Heart right ventricle (tissue), 16 donors: ENCODE data around the gene FRAS1. TPM values are rescaled to one million over a fixed set of nuclear protein-coding genes. Genes with fewer than 3 reads are reported as not detected.

Source experiments
- ATAC-seq, 8 donors: fragments of 200-7000 bp; cut with Tn5 transposase; one replicate each; pipeline ENCODE4 v1.9.1; 2020; ENCODE audit warnings: mild to moderate bottlenecking in 8 of 8, moderate library complexity in 8 of 8, moderate number of reproducible peaks in 1 of 8
- DNase-seq, 2 donors: peaks; one replicate each; pipeline ENCODE4 v3.0.0-alpha.2; 2020
- H3K27ac ChIP-seq, 10 donors: fragments of 200-600 bp; sonication (generic) in 2 of 10; one replicate each; pipeline versions ENCODE4 v1.5.0 to v1.8.0; 2020 to 2022; ENCODE audit warnings: mild to moderate bottlenecking in 3 of 10
- H3K27me3 ChIP-seq, 7 donors: fragments of 200-600 bp; one replicate each; pipeline ENCODE4 v1.8.0; 2021 to 2022; ENCODE audit warnings: mild to moderate bottlenecking in 2 of 7
- H3K36me3 ChIP-seq, 9 donors: fragments of 200-600 bp; sonication (generic) in 1 of 9; one replicate each; pipeline versions ENCODE4 v1.5.0 to v1.8.0; 2020 to 2022; ENCODE audit warnings: mild to moderate bottlenecking in 2 of 9
- H3K4me1 ChIP-seq, 9 donors: fragments of 200-600 bp; sonication (generic) in 1 of 9; one replicate each; pipeline versions ENCODE4 v1.5.0 to v1.8.0; 2020 to 2022; ENCODE audit warnings: mild to moderate bottlenecking in 4 of 9
- H3K4me3 ChIP-seq, 10 donors: fragments of 200-600 bp; sonication (generic) in 2 of 10; one replicate each; pipeline versions ENCODE4 v1.5.0 to v1.8.0; 2020 to 2022; ENCODE audit warnings: mild to moderate bottlenecking in 7 of 10, moderate library complexity in 2 of 10
- H3K9me3 ChIP-seq, 11 donors: fragments of 200-600 bp in 10 of 11; sonication (generic) in 2 of 11; one replicate each; pipeline versions ENCODE4 v1.5.0 to v1.8.0; 2013 to 2022; ENCODE audit warnings: mild to moderate bottlenecking in 2 of 11, control low read depth in 1 of 11, moderate library complexity in 1 of 11
- WGBS, 2 donors: extraction: QIAGEN DNeasy Blood & Tissue Kit; methylation state at CpG; one replicate each; pipeline ENCODE4 v1.1.7; 2013; ENCODE audit warnings: inconsistent platforms in 1 of 2; 5-methylcytosine and 5-hydroxymethylcytosine counted together
- intact Hi-C, 10 donors: fragments of 100-400 bp; cut with DNase I; formaldehyde crosslinking; loops; one replicate each; pipeline versions ENCODE4 v1.11.1 to v1.14.2; 2022
- polyA plus RNA-seq, 2 donors: library from polyadenylated mRNA; stranded (reverse); fragments of 200-250 nt; gene quantifications; one replicate each; pipeline ENCODE4 v1.2.3, GENCODE V29; 2013
- total RNA-seq, 10 donors: library from RNA; stranded (reverse); fragmentation: NEBNext Ultra II Directional in 3 of 10; extraction: Animal tissue kit (Norgen Biotek cat#: 25700) in 3 of 10; gene quantifications; one replicate each; pipeline versions ENCODE4 v1.2.1 to v1.2.4, GENCODE V29; 2021 to 2023
- TF ChIP-seq, protein P1 (sequence below), 9 donors: fragments of 200-600 bp; sonication (generic) in 2 of 9; IDR thresholded peaks; one replicate each; pipeline versions ENCODE4 v1.5.0 to v1.8.0; 2021 to 2022; ENCODE audit warnings: antibody characterized with exemption in 9 of 9, mild to moderate bottlenecking in 5 of 9, moderate library complexity in 1 of 9
- donor health status: Arrhythmogenic right ventricular cardiomyopathy.
- donor health status: ischemic (EF 13 %, LVEDD 7.1; RV severe dilation, severe dysfunction).
- donor health status: healthy with polysubstance abuse.
- donor health status: DM: no; HTN: yes; CAD: no.
- donor health status: DM: no; HTN: no; CAD: no.
- donor health status: ischemic (EF 25% LVEDD 6.9; RV normal size, moderate dysfunction).
- donor health status: ischemic (EF 25% LVEDD 5.7; RV mildly dilated, moderate dysfunction).
- donor health status: healthy.
- donor health status: DM: yes; HTN: yes; CAD: no.
- donor health status: Ischemic cardiomyopathy.
- donor health status: ischemic (EF 35%, LVEDD 5.7; RV mildly dilated, moderate dysfunction).
- donor health status: nonischemic (EF 11% LVEDD 7.7; RV severe dilation, severe dysfunction).
- donor health status: DM: yes; HTN: yes; CAD: no.
- donor health status: PGD.
- donor health status: ischemic (EF 29% LVEDD 5.4; RV normal size, mild dysfunction).
- donor health status: nonischemic (EF 23%, LVEDD 6.1; RV moderate dilation, normal function).

The FRAS1 gene
- total and polyA plus RNA-seq, 12 donors, result 0.93 to 6.2 (median 3.1) TPM

DNA sequence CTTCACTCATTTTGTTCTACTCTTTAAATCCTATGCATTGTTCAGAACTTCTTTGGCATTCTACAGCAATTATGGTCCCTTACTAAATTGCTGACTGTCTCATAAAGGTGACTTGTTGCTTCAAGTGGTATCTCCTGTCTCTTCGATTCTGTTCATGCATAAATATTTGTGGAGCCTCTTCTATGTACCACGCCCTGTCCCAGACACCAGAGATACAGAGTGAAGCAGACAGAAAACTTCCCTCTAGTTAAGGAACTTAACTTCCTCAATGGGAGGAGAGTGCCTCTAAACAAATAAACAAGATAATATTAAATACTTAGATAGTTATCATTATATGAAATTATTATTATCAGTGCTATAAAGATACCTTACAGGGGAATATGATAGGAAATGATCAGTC lies 235.7 kb downstream of the FRAS1 start:
- DNase-seq (no peak), ATAC-seq (no peak)
- 86 to 90% methylated on average over 2 of the region's 2 CpGs for WGBS, 2 donors
- TF ChIP-seq, protein P1, sequence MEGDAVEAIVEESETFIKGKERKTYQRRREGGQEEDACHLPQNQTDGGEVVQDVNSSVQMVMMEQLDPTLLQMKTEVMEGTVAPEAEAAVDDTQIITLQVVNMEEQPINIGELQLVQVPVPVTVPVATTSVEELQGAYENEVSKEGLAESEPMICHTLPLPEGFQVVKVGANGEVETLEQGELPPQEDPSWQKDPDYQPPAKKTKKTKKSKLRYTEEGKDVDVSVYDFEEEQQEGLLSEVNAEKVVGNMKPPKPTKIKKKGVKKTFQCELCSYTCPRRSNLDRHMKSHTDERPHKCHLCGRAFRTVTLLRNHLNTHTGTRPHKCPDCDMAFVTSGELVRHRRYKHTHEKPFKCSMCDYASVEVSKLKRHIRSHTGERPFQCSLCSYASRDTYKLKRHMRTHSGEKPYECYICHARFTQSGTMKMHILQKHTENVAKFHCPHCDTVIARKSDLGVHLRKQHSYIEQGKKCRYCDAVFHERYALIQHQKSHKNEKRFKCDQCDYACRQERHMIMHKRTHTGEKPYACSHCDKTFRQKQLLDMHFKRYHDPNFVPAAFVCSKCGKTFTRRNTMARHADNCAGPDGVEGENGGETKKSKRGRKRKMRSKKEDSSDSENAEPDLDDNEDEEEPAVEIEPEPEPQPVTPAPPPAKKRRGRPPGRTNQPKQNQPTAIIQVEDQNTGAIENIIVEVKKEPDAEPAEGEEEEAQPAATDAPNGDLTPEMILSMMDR (IDR thresholded peaks at IDR 0.05), result no peak
- Histone ChIP-seq H3K4me3 (no peak overlapping the region), H3K9me3 (no peaks in the 10 kb centered on the region), H3K27me3 (no peaks in the 10 kb centered on the region), H3K4me1 (peaks cover 0 to 24% (median 7%) of the 10 kb centered on the region in 9 donors), H3K27ac (no peak overlapping the region), H3K36me3 (no peaks in the 10 kb centered on the region)
- intact Hi-C loops, result loop anchor here in 1 of 10 donors (10.0 kb wide), 1 partner anchor 228 kb away; no protein-coding TSS in a partner anchor

- 71 to 72% methylated on average over 1 of the region's 1 CpG for WGBS, 2 donors
- DNase-seq, result no peak
- H3K36me3 ChIP-seq, result no peaks in the 10 kb centered on the region
- H3K27me3 ChIP-seq, result no peaks in the 10 kb centered on the region
- no peaks in the 10 kb centered on the region for H3K9me3 ChIP-seq
- H3K4me1 ChIP-seq, result peaks cover 0 to 24% (median 7%) of the 10 kb centered on the region in 9 donors
- no peak for ATAC-seq
- no peak overlapping the region for H3K27ac ChIP-seq
- H3K4me3 ChIP-seq, result no peak overlapping the region
- intact Hi-C loops, result loop anchor here in 1 of 10 donors (10.0 kb wide), 1 partner anchor 229 kb away; no protein-coding TSS in a partner anchor
- TF ChIP-seq, protein P1 (IDR thresholded peaks at IDR 0.05), result no peak
Measured at GRCh38 chr4:78293348-78293747, 236.2 kb downstream of the FRAS1 start.

DNA sequence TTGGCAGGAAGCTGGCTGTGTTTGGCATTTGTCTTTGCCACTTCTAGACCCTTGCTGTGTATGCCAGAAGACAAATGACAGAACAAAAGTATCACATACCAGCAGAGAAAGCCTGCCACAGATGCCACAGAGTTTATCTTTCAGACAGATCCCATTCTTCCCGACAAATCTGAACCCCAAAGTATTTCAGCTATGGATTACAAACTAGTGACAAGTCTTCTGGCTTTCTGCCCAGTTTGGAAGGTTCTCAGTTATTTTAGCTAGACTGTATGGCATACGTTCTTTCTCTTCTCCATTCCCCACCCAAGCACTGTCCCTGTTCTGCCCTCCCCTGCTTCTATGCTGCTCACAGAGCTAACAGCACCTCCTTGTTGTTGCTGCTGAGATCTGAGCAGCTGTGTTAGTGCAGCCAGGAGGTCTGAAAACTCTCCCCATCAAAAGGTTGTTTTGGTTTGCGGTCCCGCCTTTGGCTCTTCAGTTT lies 236.7 kb downstream of the FRAS1 start:
- ATAC-seq, result peak in 4 of 8 donors; percentile 38 to 67 (median 46)
- intact Hi-C loops, result loop anchor here in 1 of 10 donors (10.0 kb wide), 1 partner anchor 229 kb away; no protein-coding TSS in a partner anchor
- 43 to 49% methylated on average over 4 of the region's 4 CpGs for WGBS, 2 donors
- TF ChIP-seq, protein P1 (IDR thresholded peaks at IDR 0.05), result peak in 2 of 9 donors; percentile 27 to 28
- Histone ChIP-seq H3K27ac (no peak overlapping the region), H3K27me3 (no peaks in the 10 kb centered on the region), H3K4me3 (no peak overlapping the region), H3K9me3 (no peaks in the 10 kb centered on the region), H3K36me3 (no peaks in the 10 kb centered on the region), H3K4me1 (peaks cover 0 to 24% (median 7%) of the 10 kb centered on the region in 9 donors)
- DNase-seq, result no peak

DNA sequence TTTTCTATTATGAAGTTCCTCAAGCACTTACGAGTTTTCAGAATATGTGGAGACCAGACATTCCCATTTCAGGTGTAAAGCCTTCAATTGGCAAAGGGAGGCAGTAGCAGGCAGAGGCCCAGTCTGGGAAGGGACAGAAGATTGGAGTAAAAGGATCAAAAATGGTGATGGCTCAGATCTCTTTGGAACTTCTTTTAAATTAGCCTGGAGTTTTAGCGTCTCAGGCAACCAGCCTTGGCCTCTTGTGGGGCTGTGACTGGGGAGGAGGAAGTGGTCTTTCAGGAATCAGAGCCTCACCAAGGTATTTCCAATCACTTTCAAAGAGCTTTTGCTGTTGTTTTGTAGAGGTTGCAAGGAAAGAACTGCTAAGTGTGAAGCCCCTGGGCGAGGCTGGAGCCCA lies 239.1 kb downstream of the FRAS1 start:
- H3K27me3 ChIP-seq, result no peaks in the 10 kb centered on the region
- peaks cover 0 to 24% (median 7%) of the 10 kb centered on the region in 9 donors for H3K4me1 ChIP-seq
- no peaks in the 10 kb centered on the region for H3K36me3 ChIP-seq
- WGBS, 2 donors, result 89 to 93% methylated on average over 3 of the region's 3 CpGs
- no peak overlapping the region for H3K4me3 ChIP-seq
- DNase-seq (no peak), ATAC-seq (no peak)
- intact Hi-C loops, result loop anchor here in 1 of 10 donors (10.0 kb wide), 1 partner anchor 231 kb away; no protein-coding TSS in a partner anchor
- H3K9me3 ChIP-seq, result no peaks in the 10 kb centered on the region
- TF ChIP-seq, protein P1 (IDR thresholded peaks at IDR 0.05), result no peak
- H3K27ac ChIP-seq, result no peak overlapping the region
